Measurements from ENCODE around the gene RNASEL.

Gene RNASEL

DNA sequence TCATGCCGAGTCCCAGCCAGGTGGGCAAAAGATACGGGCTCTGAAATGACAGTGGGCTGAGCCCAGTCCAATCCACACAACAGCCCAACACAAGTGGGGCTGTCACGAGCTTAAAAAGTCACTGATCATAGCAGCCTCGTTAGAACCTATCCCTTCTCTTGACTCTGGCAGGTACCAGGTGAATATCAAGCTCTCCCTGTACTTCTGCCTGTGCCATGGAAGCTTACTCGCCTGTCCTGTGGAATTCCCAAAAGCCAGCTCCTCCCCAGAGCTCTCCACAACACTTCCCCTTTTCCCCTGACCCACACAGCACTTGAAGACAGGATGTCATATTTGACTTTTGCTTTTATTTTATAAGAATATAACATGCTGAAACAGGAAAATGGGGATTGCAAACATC lies 9.2 kb upstream of the RNASEL start:
- no peak for DNase-seq

DNA sequence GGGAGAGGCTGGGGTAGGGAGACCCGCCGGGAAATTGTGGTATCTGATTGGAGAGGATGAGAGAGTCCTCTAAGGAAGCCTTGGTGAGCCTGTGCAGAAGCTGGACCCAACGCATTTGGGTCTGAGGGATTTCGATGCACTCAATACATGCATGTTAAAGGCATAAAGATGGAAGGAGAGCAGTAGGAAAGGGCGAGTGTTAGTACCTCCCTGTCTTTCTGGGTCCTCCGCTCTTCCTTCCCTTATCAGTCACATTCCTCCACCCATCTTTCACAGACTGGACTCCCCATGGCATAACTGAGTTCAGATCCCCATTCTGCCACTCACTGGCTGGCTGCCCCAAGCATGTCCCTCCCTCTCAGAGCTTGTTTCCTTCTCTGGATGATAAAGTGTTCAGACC lies 7.9 kb upstream of the RNASEL start:
- DNase-seq: no peak

DNA sequence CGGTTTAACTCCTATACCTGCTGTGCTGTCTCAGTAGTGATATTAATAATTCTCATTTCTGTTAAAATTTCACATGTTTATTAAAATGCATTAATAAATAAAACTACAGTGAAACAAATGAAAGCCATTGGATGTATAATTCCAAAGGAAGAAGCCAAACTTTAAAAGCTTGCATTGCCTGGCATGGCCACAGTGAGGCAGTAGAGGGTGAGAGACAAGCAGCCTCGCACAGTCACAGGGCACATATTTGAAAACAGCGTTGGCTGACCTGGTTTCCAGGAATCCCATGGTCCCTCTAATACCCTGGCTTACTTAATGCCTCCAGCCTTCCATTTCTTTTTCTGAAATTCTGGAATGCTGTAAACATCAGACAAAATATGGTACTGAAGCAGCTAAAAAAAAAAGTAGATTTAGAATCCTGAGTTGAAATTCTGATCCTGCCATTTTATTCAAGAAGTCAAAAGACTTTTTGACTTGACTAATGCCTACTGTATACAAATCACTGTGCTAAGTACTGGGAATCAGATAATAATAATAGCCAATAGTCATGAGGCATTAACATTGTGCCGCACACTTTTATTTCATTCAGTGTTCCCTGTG lies 6.7 kb upstream of the RNASEL start:
- peak; percentile 41 to 45 for DNase-seq

GRCh38 chr1:182589931-182590330 lies 875 bp upstream of the RNASEL start:
- no peak for DNase-seq

DNA sequence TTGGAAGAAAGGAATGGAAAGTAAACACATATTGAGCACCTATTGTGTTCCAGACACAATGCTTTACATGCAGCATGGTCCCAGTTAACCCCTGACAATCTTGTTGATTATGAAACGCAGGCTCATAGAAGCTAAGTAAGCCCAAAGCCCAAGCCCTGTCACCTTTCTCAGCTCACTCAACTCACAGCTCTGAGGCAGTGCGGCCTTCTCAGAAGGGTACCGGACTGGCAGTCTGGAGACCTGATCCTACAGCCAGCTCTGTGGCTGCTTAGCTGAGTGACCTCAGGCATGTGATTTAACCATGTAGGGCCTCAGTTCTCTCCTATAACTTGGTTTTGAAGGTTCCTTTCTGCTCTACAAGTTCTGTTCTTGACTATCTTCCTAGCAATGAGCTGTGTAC lies 464 bp upstream of the RNASEL start:
- no peak for DNase-seq

DNA sequence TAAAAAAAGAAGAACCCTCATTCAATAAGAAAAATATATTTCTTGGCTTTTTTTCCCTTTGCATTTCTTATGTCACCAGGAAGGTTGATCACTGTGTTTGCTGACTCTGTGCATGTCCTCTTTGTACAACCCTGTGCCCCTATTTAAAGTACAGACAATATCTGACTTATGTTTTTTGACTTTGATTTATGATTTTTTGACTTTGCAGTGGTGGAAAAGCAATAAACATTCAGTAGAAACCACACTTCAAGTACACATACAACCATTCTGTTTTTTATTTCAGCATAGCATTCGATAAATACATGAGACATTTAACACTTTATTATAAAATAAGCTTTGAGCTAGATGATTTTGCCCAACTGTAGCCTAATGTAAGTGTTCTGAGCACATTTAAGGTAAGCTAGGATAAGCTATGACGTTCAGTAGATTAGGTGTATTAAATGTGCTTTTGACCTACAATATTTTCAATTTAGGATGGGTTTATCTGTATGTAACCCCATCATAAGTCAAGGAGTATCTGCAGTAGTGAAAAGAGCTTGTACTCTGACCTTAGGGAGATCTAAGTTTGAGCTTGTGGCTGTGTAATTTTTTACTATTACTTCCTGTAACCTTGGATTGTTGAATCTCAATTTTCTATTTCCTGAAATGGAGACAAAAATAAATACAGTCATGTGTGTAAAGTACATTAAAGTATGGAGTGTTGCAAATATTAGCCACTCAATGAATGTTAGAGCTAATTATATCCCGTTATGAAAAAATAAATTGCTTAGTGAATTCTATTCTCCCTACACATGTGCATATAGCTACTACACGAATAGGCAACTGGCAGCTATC lies 1.2 kb downstream of the RNASEL start:
- no peak for DNase-seq

DNA sequence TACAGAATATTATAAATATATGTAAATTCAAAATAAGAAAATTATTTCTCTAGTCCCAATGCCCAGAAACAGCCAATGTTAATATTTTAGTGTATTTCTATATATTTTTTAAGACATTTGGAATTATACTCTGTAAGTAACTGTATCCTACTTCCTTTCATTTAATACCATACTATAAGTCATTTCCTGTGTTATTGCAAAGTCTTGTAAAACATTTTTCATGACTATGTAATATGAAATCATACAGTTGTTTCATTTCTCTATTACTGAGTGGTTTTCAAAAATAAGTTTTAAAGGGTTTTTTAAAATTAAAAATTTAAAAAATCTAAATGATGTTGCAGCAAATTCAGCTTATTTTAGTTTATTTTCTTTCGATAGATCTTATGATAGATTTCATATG lies 2.0 kb downstream of the RNASEL start:
- DNase-seq: no peak

GRCh38 chr1:182586380-182586779 lies 2.7 kb downstream of the RNASEL start:
- no peak for DNase-seq

- DNase-seq: no peak
Measured at GRCh38 chr1:182584746-182585145, 4.3 kb downstream of the RNASEL start.

DNA sequence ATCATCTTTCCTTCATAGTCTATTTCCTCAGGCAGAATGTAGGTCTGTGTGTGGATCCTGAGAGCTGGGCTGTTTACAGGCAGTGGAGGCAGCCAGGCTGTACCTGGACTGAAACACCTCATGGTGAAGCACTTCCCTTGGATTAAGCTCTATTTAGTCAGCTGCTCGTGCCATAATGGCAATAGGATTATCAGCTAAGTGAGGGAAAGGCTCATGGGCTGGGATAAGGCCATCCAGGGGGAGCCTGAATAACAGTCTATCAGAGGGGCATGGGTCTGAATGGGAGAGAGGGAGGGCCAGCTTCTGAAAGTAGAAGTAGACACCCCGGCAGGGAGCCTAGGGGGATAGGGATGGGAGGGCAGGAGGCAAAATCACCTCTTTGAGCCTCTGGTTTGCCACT lies 8.3 kb downstream of the RNASEL start:
- DNase-seq: no peak

GRCh38 chr1:182575540-182576149 lies 13.4 kb downstream of the RNASEL start:
- DNase-seq: peak; percentile 41 to 53

- no peak for DNase-seq
Measured at GRCh38 chr1:182574156-182574555, 14.9 kb downstream of the RNASEL start.

GRCh38 chr1:182570611-182570970 lies 18.5 kb downstream of the RNASEL start:
- no peak for DNase-seq

GRCh38 chr1:182569939-182570610 lies 19.0 kb downstream of the RNASEL start:
- no peak for DNase-seq

- no peak for DNase-seq
Measured at GRCh38 chr1:182568647-182569284, 20.3 kb downstream of the RNASEL start.

GRCh38 chr1:182567629-182568028 lies 21.4 kb downstream of the RNASEL start:
- DNase-seq: no peak

DNA sequence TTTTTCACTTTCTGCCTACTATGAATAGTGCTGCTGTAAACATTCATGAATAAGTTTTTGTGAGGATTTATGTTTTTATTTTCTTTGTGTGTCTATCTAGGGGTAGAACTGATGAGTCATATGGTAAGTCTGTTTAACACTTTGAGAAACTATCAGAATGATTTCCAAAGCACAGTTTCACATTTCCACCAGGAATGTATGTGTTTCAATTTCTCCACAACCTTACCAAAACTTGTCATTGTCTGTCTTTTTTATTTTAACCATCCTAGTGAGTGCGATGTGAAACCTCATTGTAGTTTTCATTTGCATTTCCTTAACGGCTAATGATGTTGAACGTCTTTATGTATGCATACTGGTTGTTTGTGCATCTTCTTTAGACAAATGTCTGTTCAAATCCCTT lies 23.5 kb downstream of the RNASEL start:
- no peak for DNase-seq

GRCh38 chr1:182564406-182565004 lies 24.6 kb downstream of the RNASEL start:
- no peak for DNase-seq

- DNase-seq: no peak
Measured at GRCh38 chr1:182563095-182563494, 26.0 kb downstream of the RNASEL start.

DNA sequence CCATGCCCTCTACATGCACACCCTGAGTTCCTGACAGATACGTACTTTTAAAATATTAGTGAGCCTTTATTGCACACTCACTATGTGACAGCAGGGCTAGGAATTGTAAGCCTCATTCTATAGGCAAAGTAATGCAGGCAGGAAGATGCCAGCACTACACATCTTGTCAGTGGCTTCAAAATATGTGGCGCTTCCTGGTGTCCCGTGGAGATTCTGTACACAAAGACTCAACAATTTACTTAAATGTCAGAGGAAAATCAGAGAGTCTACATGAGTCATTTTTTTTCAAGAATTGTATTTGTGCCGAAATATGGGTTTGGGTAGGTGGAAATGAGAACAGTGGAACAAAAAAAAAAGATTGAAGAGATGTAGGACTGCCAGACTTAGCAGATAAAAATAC lies 27.6 kb downstream of the RNASEL start:
- DNase-seq: no peak

DNA sequence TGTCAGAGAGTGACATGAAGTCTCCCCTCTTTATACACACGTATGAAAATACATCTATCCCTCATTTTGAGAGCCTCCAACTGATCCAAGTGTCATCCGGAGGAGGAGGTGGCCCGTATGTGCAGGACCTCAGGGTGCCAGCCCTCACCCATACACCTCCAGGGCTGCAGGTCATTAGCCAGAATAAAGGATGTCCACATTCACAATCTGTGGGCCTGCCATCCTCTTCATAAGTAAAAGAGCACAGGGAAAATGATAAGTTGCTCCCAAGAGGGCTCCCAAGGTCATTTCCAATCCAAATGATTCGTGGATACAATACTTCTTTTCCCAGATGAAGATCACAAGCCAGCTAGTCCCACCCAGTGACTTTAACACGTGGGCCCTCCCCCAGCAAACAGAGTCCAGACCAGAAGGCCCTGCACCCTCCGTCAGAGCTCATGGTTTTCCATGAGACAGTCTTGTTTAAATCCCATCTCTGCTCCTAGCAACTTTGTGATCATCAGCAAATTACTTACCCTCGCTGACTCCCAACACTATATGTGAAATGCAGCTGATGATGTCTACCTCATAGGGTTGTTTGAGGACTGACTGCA lies 28.6 kb downstream of the RNASEL start:
- DNase-seq: no peak

DNA sequence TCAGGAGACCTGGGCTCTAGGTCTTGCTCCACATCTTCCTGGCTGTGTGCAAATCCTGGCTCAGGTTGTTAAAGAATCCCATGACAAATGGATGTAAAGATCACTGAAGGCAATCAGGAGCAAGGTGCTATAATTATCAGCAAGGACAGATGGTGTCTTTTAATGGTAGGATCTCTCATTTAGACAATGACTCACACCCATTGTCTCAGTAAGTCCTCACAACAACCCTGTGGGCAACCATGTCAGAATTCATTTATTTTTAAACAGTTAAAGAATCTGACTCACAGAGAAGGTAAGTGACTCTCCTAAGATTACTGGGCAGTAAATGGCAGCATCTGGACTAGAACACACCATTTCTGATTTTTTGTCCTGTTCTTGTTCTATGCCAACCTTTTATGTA lies 32.8 kb downstream of the RNASEL start:
- DNase-seq: no peak
